K562 treated with DMSO at 1 percent for 12 hours (cell line): ENCODE results near the gene PLD1. TPM values are rescaled to one million over a fixed set of nuclear protein-coding genes. Genes with fewer than 3 reads are reported as not detected.

Experiments used
- total RNA-seq: library from RNA; unstranded; fragments of 300-600 nt; gene quantifications from 2 replicates; pipeline ENCODE4 v1.2.3, GENCODE V29; 2022; ENCODE audit not compliant: insufficient read depth

The PLD1 gene, protein sequence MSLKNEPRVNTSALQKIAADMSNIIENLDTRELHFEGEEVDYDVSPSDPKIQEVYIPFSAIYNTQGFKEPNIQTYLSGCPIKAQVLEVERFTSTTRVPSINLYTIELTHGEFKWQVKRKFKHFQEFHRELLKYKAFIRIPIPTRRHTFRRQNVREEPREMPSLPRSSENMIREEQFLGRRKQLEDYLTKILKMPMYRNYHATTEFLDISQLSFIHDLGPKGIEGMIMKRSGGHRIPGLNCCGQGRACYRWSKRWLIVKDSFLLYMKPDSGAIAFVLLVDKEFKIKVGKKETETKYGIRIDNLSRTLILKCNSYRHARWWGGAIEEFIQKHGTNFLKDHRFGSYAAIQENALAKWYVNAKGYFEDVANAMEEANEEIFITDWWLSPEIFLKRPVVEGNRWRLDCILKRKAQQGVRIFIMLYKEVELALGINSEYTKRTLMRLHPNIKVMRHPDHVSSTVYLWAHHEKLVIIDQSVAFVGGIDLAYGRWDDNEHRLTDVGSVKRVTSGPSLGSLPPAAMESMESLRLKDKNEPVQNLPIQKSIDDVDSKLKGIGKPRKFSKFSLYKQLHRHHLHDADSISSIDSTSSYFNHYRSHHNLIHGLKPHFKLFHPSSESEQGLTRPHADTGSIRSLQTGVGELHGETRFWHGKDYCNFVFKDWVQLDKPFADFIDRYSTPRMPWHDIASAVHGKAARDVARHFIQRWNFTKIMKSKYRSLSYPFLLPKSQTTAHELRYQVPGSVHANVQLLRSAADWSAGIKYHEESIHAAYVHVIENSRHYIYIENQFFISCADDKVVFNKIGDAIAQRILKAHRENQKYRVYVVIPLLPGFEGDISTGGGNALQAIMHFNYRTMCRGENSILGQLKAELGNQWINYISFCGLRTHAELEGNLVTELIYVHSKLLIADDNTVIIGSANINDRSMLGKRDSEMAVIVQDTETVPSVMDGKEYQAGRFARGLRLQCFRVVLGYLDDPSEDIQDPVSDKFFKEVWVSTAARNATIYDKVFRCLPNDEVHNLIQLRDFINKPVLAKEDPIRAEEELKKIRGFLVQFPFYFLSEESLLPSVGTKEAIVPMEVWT
- total RNA-seq = 13.8 and 31.3 TPM in 2 replicates

DNA sequence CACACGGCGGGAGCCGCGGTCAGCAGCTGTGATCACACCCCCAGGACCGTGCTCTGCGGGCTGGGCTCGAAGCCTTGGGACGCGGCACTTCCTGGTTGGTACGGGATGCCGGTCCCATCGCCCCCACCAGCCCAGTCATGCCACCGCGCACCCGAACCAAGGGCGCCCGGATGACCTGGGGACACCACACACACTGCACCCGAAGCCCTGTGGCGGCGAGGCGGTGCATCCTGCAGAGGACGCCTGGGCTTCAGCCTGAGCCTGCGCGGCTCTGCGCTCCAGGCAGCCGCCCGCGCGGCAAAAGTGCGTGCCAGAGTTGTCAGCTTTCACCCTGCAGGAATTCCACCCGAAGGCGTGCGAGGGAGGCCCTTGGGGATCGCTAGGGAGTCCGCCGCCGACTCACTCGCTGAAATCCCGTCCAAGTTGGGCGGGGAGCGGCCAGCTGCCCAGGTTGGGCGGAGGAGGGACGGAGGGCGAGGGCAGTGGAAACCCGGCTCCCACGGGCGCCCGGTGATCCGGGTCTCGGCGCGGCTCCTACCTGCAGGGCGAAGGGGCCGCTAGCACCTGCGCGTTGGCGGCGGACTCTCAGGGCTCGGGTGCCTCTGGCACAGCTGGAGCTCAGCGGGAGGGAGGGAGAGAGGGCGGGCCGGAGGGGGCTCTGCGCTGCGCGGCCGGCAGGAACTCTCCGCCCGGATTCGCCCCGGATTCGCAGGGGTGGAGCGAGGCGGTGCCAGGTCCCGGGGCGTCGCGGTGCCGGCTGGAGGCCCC lies at the start of gene PLD1:
Gene PLD1, minus strand, starts transcription at position 623 of the 768 bp plus-strand sequence. CDS start 72,432 bp downstream, outside the sequence.

DNA sequence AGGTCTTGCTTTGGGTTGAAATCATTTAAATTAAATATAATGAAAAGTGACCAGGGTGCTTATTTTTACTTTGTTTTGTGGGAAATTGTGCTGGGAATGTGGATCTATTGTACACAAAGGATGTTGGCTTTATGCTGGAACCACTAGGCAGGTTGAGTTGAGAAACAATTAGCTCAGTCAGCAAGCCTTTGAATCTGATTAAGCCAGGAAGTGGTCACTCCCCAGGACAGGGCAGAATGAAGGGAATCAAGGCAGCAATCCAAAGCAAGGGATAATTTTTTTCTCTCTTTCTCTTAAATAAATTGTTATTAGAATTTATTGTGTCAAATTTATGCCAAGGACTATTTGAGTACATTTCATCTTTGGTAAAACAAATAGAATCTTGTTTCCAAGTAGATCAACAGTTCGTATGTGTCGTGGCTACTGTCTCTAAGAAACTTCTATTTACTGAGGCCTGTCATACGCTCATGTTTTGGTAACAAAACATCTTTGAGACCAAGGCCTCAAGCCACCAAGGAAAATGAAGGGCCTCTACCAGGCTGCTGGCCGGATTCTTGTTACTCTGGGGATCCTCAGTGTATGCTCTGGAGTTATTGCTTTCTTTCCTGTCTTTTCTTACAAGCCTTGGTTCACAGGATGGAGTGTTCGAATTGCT lies 32.7 kb upstream of the PLD1 start, which contains the start of gene TMEM212:
Gene TMEM212, plus strand, starts transcription at position 486 of the 655 bp plus-strand sequence. Its CDS starts 35 bp downstream, at position 521.

Other genes with a start within 250 kb of the PLD1 start
- gene TMEM212, start 32.9 kb upstream of the PLD1 start, total RNA-seq = not detected in 2 replicates
- 6.9 and 15.4 TPM in 2 replicates for gene FNDC3B, start 229.1 kb upstream of the PLD1 start, total RNA-seq